CD14-positive monocyte (primary cell): Measurements from ENCODE around the gene PPP1R2. TPM values are rescaled to one million over a fixed set of nuclear protein-coding genes. Genes with fewer than 3 reads are reported as not detected.
A peak's percentile ranks its signal among the peaks of the same experiment; 100 is the strongest.

Source experiments
- DNase-seq, 3 donors: peaks; one replicate each; pipeline ENCODE4 v3.0.0-alpha.2; 2011 to 2022
- H2AFZ ChIP-seq: 2 replicates; pipeline ENCODE4 v1.6.0; 2012; ENCODE audit warnings: mild to moderate bottlenecking, low read depth, low read length, inconsistent platforms; ENCODE audit not compliant: insufficient read depth, poor library complexity, severe bottlenecking
- H3K27ac ChIP-seq, 2 donors: 1 replicate in 1 of 2; 2 replicates in 1 of 2; pipeline ENCODE4 v1.5.1; 2012 to 2013; ENCODE audit warnings: low read length in 2 of 2, control low read depth in 1 of 2, inconsistent platforms in 1 of 2, low read depth in 1 of 2, mild to moderate bottlenecking in 1 of 2
- H3K27me3 ChIP-seq, 2 donors: one replicate each; pipeline versions ENCODE4 v1.6.0 to v1.6.1; 2011 to 2013; ENCODE audit warnings: low read length in 2 of 2; ENCODE audit not compliant: control insufficient read depth in 2 of 2, insufficient read depth in 2 of 2
- H3K36me3 ChIP-seq, 2 donors: replicated peaks in 1 of 2; 1 replicate in 1 of 2; 2 replicates in 1 of 2; pipeline versions ENCODE4 v1.5.1 to v1.6.1; 2012 to 2013; ENCODE audit warnings: low read length in 2 of 2, control low read depth in 1 of 2, inconsistent platforms in 1 of 2, mild to moderate bottlenecking in 1 of 2; ENCODE audit not compliant: insufficient read depth in 2 of 2, control insufficient read depth in 1 of 2
- H3K4me1 ChIP-seq, 2 donors: 1 replicate in 1 of 2; 2 replicates in 1 of 2; pipeline versions ENCODE4 v1.5.1 to v1.6.1; 2012 to 2013; ENCODE audit warnings: low read length in 2 of 2, control low read depth in 1 of 2, inconsistent platforms in 1 of 2, mild to moderate bottlenecking in 1 of 2, moderate library complexity in 1 of 2; ENCODE audit not compliant: insufficient read depth in 2 of 2, control insufficient read depth in 1 of 2
- H3K4me2 ChIP-seq: replicated peaks from 2 replicates; pipeline ENCODE3; 2012; ENCODE audit warnings: low read length, moderate library complexity, mild to moderate bottlenecking; ENCODE audit not compliant: poor library complexity, severe bottlenecking; ENCODE audit errors: extremely low read depth
- H3K4me3 ChIP-seq, 3 experiments: fragments of 200-600 bp in 1 of 3; sonication (generic) in 1 of 3; replicated peaks in 1 of 3; 1 replicate in 2 of 3; 2 replicates in 1 of 3; pipeline ENCODE4 v1.5.1; 2011 to 2013; ENCODE audit warnings: low read length in 3 of 3, mild to moderate bottlenecking in 3 of 3, control low read depth in 2 of 3, low read depth in 2 of 3, inconsistent platforms in 1 of 3, moderate library complexity in 1 of 3
- H3K79me2 ChIP-seq: 2 replicates; pipeline ENCODE4 v1.6.0; 2012; ENCODE audit warnings: mild to moderate bottlenecking, control low read depth, inconsistent platforms, low read length, moderate library complexity; ENCODE audit not compliant: insufficient read depth
- H3K9ac ChIP-seq: 2 replicates; pipeline ENCODE4 v1.6.0; 2017; ENCODE audit warnings: low read length, mild to moderate bottlenecking; ENCODE audit not compliant: insufficient read depth, poor library complexity, severe bottlenecking
- H3K9me3 ChIP-seq, 2 donors: replicated peaks in 1 of 2; 1 replicate in 1 of 2; 2 replicates in 1 of 2; pipeline versions ENCODE4 v1.5.1 to v1.6.1; 2012 to 2013; ENCODE audit warnings: low read length in 2 of 2, control low read depth in 1 of 2; ENCODE audit not compliant: control insufficient read depth in 1 of 2, insufficient read depth in 1 of 2
- H4K20me1 ChIP-seq: 2 replicates; pipeline ENCODE4 v1.6.0; 2012; ENCODE audit warnings: mild to moderate bottlenecking, low read length, control low read depth, moderate library complexity; ENCODE audit not compliant: insufficient read depth
- H3K27ac Mint-ChIP-seq, 7 donors: one replicate each; pipeline ENCODE4 v1.8.0; 2020; ENCODE audit warnings: mild to moderate bottlenecking in 7 of 7, mixed read lengths in 7 of 7, moderate library complexity in 6 of 7, inconsistent platforms in 2 of 7
- H3K27me3 Mint-ChIP-seq, 3 donors: one replicate each; pipeline ENCODE4 v1.8.0; 2021 to 2022; ENCODE audit warnings: low read depth in 3 of 3, mild to moderate bottlenecking in 3 of 3, mixed read lengths in 3 of 3, moderate library complexity in 3 of 3, inconsistent platforms in 1 of 3
- H3K36me3 Mint-ChIP-seq, 2 donors: one replicate each; pipeline ENCODE4 v1.8.0; 2020; ENCODE audit warnings: mixed read lengths in 2 of 2, inconsistent platforms in 1 of 2, mild to moderate bottlenecking in 1 of 2
- H3K4me1 Mint-ChIP-seq: one replicate; pipeline ENCODE4 v1.8.0; 2020; ENCODE audit warnings: mild to moderate bottlenecking, mixed read lengths
- H3K4me3 Mint-ChIP-seq, 2 donors: one replicate each; pipeline ENCODE4 v1.8.0; 2020; ENCODE audit warnings: mild to moderate bottlenecking in 2 of 2, mixed read lengths in 2 of 2, moderate library complexity in 1 of 2
- H3K9me3 Mint-ChIP-seq, 7 donors: one replicate each; pipeline ENCODE4 v1.8.0; 2020 to 2022; ENCODE audit warnings: mixed read lengths in 7 of 7, mild to moderate bottlenecking in 6 of 7, moderate library complexity in 6 of 7, inconsistent platforms in 2 of 7
- WGBS: methylation state at CpG from one replicate; pipeline ENCODE4 v1.1.5; 2013; ENCODE audit warnings: missing lambda C conversion rate; ENCODE audit not compliant: insufficient coverage; 5-methylcytosine and 5-hydroxymethylcytosine counted together
- intact Hi-C, 2 donors: fragments of 100-400 bp; cut with micrococcal nuclease; formaldehyde crosslinking; loops; one replicate each; pipeline versions ENCODE4 v1.15.0 to v1.15.1; 2023
- polyA plus RNA-seq, 3 donors: library from polyadenylated mRNA; depleted of rRNA in 1 of 3; unstranded in 2 of 3; stranded (reverse) in 1 of 3; fragments of 300-500 nt in 2 of 3; fragments of >200 nt in 1 of 3; fragmentation: Illumina TruSeq in 2 of 3; gene quantifications; 1 replicate in 2 of 3; 2 replicates in 1 of 3; pipeline ENCODE4 v1.2.3, GENCODE V29; 2012 to 2021
- TF ChIP-seq, protein P1 (sequence below): fragments of 200-600 bp; IDR thresholded peaks from one replicate; pipeline ENCODE4 v1.8.0; 2022; ENCODE audit warnings: antibody characterized with exemption, mild to moderate bottlenecking

The PPP1R2 gene
- polyA plus RNA-seq, 3 donors, result 21.0 to 121 (median 118) TPM

DNA sequence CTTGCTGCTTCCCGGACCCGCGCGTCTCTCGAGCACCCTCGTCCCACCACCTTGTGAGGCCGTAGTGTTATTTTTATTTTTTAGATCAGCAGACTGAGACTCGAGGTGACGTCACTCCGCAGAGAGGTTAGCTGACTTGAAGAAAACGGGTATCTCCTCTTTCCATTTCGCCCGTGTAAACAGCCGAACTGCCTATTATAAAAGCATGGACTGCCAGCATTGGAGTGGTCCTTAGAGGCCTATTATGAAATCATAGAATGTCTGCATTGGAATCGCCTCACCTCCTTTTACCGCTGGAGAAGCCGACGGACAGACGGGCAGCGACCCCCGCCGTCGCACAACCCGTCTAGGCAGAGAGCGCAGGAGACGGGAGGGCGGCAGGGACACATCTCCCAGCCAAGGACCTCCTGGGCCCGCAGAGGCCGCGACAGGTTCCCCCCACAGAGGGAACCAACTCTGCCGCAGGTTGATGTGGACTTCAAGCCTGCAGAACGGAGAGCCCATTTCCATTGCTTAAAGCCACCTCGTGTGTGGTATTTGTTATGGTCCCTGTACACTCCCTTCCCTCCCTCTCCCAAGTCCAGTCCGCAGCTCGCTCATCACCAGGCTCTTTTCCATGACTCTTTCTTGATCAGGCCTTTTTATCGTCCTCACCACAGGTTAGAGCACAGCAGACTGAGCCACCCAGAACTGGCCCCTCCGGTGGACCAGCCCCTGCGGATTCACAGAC, 540 bp upstream of the PPP1R2 start:
- peaks cover 0 to 8% of the 10 kb centered on the region in 2 donors for H3K36me3 Mint-ChIP-seq
- Histone ChIP-seq H3K27ac (peak overlapping the region in 1 of 2 donors; percentile 92), H3K4me1 (peaks cover 30 to 42% of the 10 kb centered on the region in 2 donors), H3K79me2 (peaks cover 45% of the 10 kb centered on the region), H4K20me1 (peaks cover 47% of the 10 kb centered on the region), H3K36me3 (no peaks in the 10 kb centered on the region), H3K9ac (peak overlapping the region; percentile 98), H2AFZ (peak overlapping the region; percentile 79), H3K4me3 (peak overlapping the region; percentile 73 to 91 (median 89)), H3K27me3 (peaks cover 8 to 16% of the 10 kb centered on the region in 2 donors), H3K9me3 (no peaks in the 10 kb centered on the region), H3K4me2 (peak overlapping the region; percentile 81)
- peaks cover 0 to 2% (median 0%) of the 10 kb centered on the region in 7 donors for H3K9me3 Mint-ChIP-seq
- H3K4me3 Mint-ChIP-seq, result peak overlapping the region; percentile 89 to 94
- 27% methylated on average over 20 of the region's 38 CpGs for WGBS
- TF ChIP-seq, protein P1, sequence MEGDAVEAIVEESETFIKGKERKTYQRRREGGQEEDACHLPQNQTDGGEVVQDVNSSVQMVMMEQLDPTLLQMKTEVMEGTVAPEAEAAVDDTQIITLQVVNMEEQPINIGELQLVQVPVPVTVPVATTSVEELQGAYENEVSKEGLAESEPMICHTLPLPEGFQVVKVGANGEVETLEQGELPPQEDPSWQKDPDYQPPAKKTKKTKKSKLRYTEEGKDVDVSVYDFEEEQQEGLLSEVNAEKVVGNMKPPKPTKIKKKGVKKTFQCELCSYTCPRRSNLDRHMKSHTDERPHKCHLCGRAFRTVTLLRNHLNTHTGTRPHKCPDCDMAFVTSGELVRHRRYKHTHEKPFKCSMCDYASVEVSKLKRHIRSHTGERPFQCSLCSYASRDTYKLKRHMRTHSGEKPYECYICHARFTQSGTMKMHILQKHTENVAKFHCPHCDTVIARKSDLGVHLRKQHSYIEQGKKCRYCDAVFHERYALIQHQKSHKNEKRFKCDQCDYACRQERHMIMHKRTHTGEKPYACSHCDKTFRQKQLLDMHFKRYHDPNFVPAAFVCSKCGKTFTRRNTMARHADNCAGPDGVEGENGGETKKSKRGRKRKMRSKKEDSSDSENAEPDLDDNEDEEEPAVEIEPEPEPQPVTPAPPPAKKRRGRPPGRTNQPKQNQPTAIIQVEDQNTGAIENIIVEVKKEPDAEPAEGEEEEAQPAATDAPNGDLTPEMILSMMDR, result no peak
- peaks cover 53% of the 10 kb centered on the region for H3K4me1 Mint-ChIP-seq
- H3K27ac Mint-ChIP-seq, result peak overlapping the region in 5 of 7 donors; percentile 45 to 93 (median 69)
- peaks cover 17 to 32% (median 24%) of the 10 kb centered on the region in 3 donors for H3K27me3 Mint-ChIP-seq
- intact Hi-C loops, result loop anchor here (5.0 to 10.0 kb wide), 3 partner anchors 101 to 361 kb away; partner anchors contain the start of genes ACAP2 (in 1 of the 2), TNK2 (in 1 of the 2) and XXYLT1 (in 1 of the 2)
- no peak for DNase-seq

DNA sequence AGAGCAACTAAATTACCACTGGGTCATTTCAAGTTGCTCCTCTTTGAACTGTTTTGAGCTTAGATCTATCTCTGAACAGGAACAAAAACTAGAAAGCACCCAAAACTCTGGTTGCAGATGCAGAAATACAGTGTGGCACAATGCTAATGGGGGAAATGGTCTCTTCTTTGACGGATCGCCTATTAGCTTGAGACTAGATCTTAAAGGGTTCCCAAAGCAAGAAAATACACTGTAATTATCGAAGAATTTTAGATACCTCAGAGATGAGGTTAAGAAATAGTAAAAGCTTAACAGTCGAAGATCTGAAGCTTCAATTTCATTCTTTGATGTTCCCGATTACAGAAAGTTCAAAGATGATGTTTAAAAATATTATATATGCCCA, 818 bp downstream of the PPP1R2 start:
- peaks cover 30 to 42% of the 10 kb centered on the region in 2 donors for H3K4me1 ChIP-seq

More for the DNA sequence above, 818 bp downstream of the PPP1R2 start:
- peaks cover 59% of the 10 kb centered on the region for H3K79me2 ChIP-seq
- H3K4me3 ChIP-seq, result peak overlapping the region; percentile 73 to 91 (median 89)
- no CpG with 5 or more reads among the region's 5 CpGs for WGBS
- TF ChIP-seq, protein P1, result no peak
- Mint-ChIP-seq H3K4me3 (peak overlapping the region; percentile 89 to 94), H3K27me3 (peaks cover 17 to 25% (median 24%) of the 10 kb centered on the region in 3 donors), H3K36me3 (peaks cover 0 to 8% of the 10 kb centered on the region in 2 donors), H3K9me3 (peaks cover 0 to 2% (median 0%) of the 10 kb centered on the region in 7 donors), H3K27ac (peak overlapping the region; percentile 93 to 98 (median 96)), H3K4me1 (peaks cover 62% of the 10 kb centered on the region)
- peak overlapping the region; percentile 81 for H3K4me2 ChIP-seq
- H3K9me3 ChIP-seq, result no peaks in the 10 kb centered on the region
- intact Hi-C loops, result loop anchor here (5.0 to 10.0 kb wide), 3 partner anchors 100 to 362 kb away; partner anchors contain the start of genes ACAP2 (in 1 of the 2), TNK2 (in 1 of the 2) and XXYLT1 (in 1 of the 2)
- H3K36me3 ChIP-seq, result no peaks in the 10 kb centered on the region
- H4K20me1 ChIP-seq, result peaks cover 61% of the 10 kb centered on the region
- peak; percentile 31 to 53 (median 43) for DNase-seq
- peak overlapping the region; percentile 98 for H3K9ac ChIP-seq
- peak overlapping the region; percentile 79 for H2AFZ ChIP-seq
- peaks cover 8 to 16% of the 10 kb centered on the region in 2 donors for H3K27me3 ChIP-seq
- peak overlapping the region; percentile 84 to 92 for H3K27ac ChIP-seq
